Kidney (tissue), 14 donors: Measurements from ENCODE around the gene PRCC. TPM values are rescaled to one million over a fixed set of nuclear protein-coding genes. Genes with fewer than 3 reads are reported as not detected.

Experiments used
- DNase-seq, 5 donors: peaks; one replicate each; pipeline ENCODE4 v3.0.0-alpha.2; 2013 to 2020
- FAIRE-seq: peaks from 2 replicates; lab custom pipeline; 2012; peaks lifted over from hg19 to GRCh38; lab: Jason Lieb, UNC
- H3K27ac ChIP-seq, 2 donors: one replicate each; pipeline ENCODE4 v1.7.0; 2013; ENCODE audit warnings: low read depth in 2 of 2, low read length in 2 of 2, inconsistent platforms in 1 of 2
- H3K27me3 ChIP-seq: one replicate; pipeline ENCODE4 v1.7.1; 2013; ENCODE audit warnings: low read length, inconsistent platforms; ENCODE audit not compliant: control insufficient read depth, insufficient read depth
- H3K36me3 ChIP-seq, 3 donors: one replicate each; pipeline versions ENCODE4 v1.7.0 to v1.7.1; 2013; ENCODE audit warnings: low read length in 3 of 3, control low read depth in 1 of 3, inconsistent platforms in 1 of 3; ENCODE audit not compliant: insufficient read depth in 3 of 3, control insufficient read depth in 2 of 3
- H3K4me1 ChIP-seq, 3 donors: one replicate each; pipeline versions ENCODE4 v1.7.0 to v1.7.1; 2013; ENCODE audit warnings: low read length in 3 of 3, inconsistent platforms in 1 of 3, low read depth in 1 of 3; ENCODE audit not compliant: control insufficient read depth in 2 of 3, insufficient read depth in 2 of 3
- H3K4me3 ChIP-seq, 3 donors: one replicate each; pipeline versions ENCODE4 v1.7.0 to v1.8.1; 2013; ENCODE audit warnings: low read length in 3 of 3, control low read depth in 1 of 3, inconsistent platforms in 1 of 3
- H3K9ac ChIP-seq, 3 donors: one replicate each; pipeline versions ENCODE4 v1.7.0 to v1.7.1; 2013; ENCODE audit warnings: low read length in 3 of 3, control low read depth in 1 of 3, inconsistent platforms in 1 of 3
- H3K9me3 ChIP-seq, 3 donors: one replicate each; pipeline versions ENCODE4 v1.7.0 to v1.7.1; 2013; ENCODE audit warnings: low read length in 3 of 3, control low read depth in 1 of 3, inconsistent platforms in 1 of 3; ENCODE audit not compliant: control insufficient read depth in 2 of 3, insufficient read depth in 1 of 3
- CTCF ChIP-seq: IDR thresholded peaks from 3 replicates; pipeline ENCODE4 v1.5.1; 2012; ENCODE audit warnings: mild to moderate bottlenecking, moderate library complexity, borderline replicate concordance; ENCODE audit not compliant: insufficient read depth; ENCODE audit errors: extremely low read depth
- intact Hi-C: fragments of 100-400 bp; cut with DNase I; formaldehyde crosslinking; loops from one replicate; pipeline ENCODE4 v1.11.1; 2022
- polyA plus RNA-seq: library from polyadenylated mRNA; stranded (reverse); fragments of 350-450 nt; fragmentation: Illumina TruSeq; extraction: RNeasy Lipid Tissue Mini Kit (QIAGEN cat#74804); gene quantifications from one replicate; pipeline ENCODE4 v1.2.3, GENCODE V29; 2014; ENCODE audit warnings: low read depth, low replicate concordance; ENCODE audit not compliant: insufficient read depth
- total RNA-seq: library from RNA; stranded (reverse); fragmentation: NEBNext Ultra II Directional; extraction: Animal tissue kit (Norgen Biotek cat#: 25700); gene quantifications from one replicate; pipeline ENCODE4 v1.2.1, GENCODE V29; 2021
- donor health status: control.
- donor health status: control.
- donor health status: control.
- donor health status: control.
- donor health status: control.
- donor health status: DM: yes; HTN: yes; CAD: no.
- donor health status: Normal renal cell carcinoma (clear cell type).

Gene PRCC
- total and polyA plus RNA-seq, 2 donors from 2014 or later, result 50.5 to 52.8 TPM

DNA sequence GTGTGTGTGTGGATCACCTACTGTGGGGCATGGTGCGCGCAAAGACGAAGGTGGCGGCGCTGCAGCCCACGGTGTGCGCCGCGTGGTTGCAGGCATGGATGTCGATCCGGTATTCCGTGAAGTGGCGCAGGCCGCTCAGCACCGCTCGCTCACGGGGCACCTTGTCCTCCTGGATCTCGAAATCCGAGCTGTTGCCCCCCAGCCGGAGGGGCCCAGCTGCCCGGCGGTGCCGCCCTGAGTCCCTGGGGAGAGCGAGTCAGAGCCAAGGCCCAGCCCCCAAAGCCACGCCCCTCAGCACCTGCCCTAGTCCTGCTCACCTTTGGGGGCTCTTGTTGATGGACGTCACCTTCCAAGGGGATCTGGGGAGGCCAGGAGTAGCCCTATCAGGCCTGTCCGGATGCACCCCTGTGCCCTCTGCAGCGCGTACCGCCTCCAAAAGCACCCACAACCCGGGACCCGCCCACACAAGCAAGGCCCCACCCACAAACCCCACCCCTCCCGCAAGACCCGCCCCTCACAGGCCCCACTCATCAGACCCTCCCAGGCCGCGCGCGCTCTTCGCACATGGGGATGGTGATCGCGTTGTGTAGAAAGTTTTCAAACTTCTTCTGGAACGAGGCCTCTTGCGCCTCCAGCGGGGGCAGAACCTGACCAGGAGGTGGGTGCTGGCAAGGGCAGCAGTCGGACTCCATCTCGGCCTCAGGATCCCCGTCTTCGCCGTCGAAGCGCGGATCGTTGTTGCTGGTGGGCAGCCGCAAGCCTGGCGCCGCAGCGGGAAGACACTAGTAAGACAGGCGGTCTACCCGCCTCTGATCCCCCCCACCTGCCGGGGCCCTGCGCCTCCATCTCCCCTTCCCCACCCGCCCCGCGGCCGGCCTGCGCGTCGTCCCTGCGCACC, 78.0 kb downstream of the PRCC start:
- no peak overlapping the region for H3K4me3 ChIP-seq
- H3K27me3 ChIP-seq, result peaks cover 20% of the 10 kb centered on the region
- FAIRE-seq (no peak), DNase-seq (peak in 3 of 5 donors; percentile 30 to 77 (median 50))
- H3K36me3 ChIP-seq, result no peaks in the 10 kb centered on the region
- intact Hi-C loops, result no loop called here
- H3K27ac ChIP-seq, result no peak overlapping the region
- no peak for TF ChIP-seq CTCF
- H3K4me1 ChIP-seq, result peaks cover 0 to 5% (median 0%) of the 10 kb centered on the region in 3 donors
- no peak overlapping the region for H3K9ac ChIP-seq
- no peaks in the 10 kb centered on the region for H3K9me3 ChIP-seq

DNA sequence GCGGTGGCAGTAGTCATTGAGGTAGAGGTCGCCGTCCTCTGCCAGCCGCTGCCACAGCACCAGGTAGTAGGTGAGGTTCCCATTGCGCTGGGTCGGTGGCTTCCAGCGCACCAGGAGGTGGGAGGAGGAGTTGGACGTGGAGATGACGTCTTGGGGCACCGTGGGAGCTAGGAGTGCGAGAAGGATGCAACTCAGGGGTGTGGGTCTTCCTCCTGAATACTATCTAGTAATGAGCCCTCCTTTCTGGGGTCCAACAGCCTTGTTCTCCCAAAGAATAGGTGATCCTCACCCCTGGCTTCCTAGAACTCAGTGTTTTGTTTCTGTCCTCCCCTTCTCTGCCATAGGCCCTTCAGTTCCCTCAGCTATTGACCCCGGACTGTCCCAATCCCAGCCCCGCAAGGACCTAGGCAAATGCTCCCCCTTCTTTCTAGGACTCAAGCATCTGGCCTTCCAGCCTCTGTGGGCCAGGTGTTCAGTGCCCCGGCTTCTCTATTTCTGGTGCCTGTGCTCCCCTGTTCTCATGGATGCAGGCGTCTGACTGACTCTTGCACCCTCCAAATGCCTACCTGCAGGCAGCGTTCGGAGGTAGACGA, 78.7 kb downstream of the PRCC start:
- H3K36me3 ChIP-seq, result no peaks in the 10 kb centered on the region
- intact Hi-C loops, result no loop called here
- TF ChIP-seq CTCF, result no peak
- H3K27me3 ChIP-seq, result peaks cover 20% of the 10 kb centered on the region
- FAIRE-seq, result no peak
- H3K27ac ChIP-seq, result no peak overlapping the region
- DNase-seq, result no peak
- no peak overlapping the region for H3K9ac ChIP-seq
- H3K4me1 ChIP-seq, result peaks cover 0 to 5% (median 0%) of the 10 kb centered on the region in 3 donors
- no peak overlapping the region for H3K4me3 ChIP-seq
- H3K9me3 ChIP-seq, result no peaks in the 10 kb centered on the region

GRCh38 chr1:156846643-156847042, 79.3 kb downstream of the PRCC start:
- peaks cover 0 to 5% (median 0%) of the 10 kb centered on the region in 3 donors for H3K4me1 ChIP-seq
- H3K9ac ChIP-seq, result no peak overlapping the region
- no peaks in the 10 kb centered on the region for H3K36me3 ChIP-seq
- no peak for TF ChIP-seq CTCF
- FAIRE-seq (no peak), DNase-seq (peak in 1 of 5 donors; percentile 41)
- peaks cover 20% of the 10 kb centered on the region for H3K27me3 ChIP-seq
- no peak overlapping the region for H3K27ac ChIP-seq
- no peak overlapping the region for H3K4me3 ChIP-seq
- no peaks in the 10 kb centered on the region for H3K9me3 ChIP-seq
- intact Hi-C loops, result no loop called here
